SK-N-MC (cell line): ENCODE data around the gene NPFF.

Experiments
- EZH2 ChIP-seq: fragments of 200-600 bp; sonication (generic); IDR thresholded peaks from one replicate; pipeline ENCODE4 v1.6.1; 2017; ENCODE audit warnings: antibody characterized with exemption
- FOXP2 ChIP-seq: optimal IDR thresholded peaks from 2 replicates; pipeline ENCODE3; 2011; ENCODE audit warnings: mild to moderate bottlenecking, moderate library complexity; ENCODE audit not compliant: insufficient read depth; ENCODE audit errors: extremely low read length, control extremely low read depth
- POLR2AphosphoS5 ChIP-seq: IDR thresholded peaks from 2 replicates; pipeline ENCODE4 v1.6.1; 2012; ENCODE audit warnings: mild to moderate bottlenecking, low read depth, low read length, borderline replicate concordance

- no peak for TF ChIP-seq POLR2AphosphoS5
- TF ChIP-seq FOXP2, result no peak
- TF ChIP-seq EZH2, result no peak
These were observed 260 bp upstream of the NPFF start for GRCh38 chr12:53507603-53507885.
